Adrenal gland (tissue), 12 donors: Measurements from ENCODE around the gene LRIG2. TPM values are rescaled to one million over a fixed set of nuclear protein-coding genes. Genes with fewer than 3 reads are reported as not detected.

Source experiments
- DNase-seq, 7 donors: peaks; one replicate each; pipeline ENCODE4 v3.0.0-alpha.2; 2019 to 2020
- H3K27ac ChIP-seq, 5 donors: fragments of 200-600 bp; sonication (generic) in 4 of 5; 1 replicate in 3 of 5; 2 replicates in 2 of 5; pipeline versions ENCODE4 v1.5.1 to v1.8.0; 2016 to 2020; ENCODE audit warnings: mild to moderate bottlenecking in 1 of 5
- H3K27me3 ChIP-seq: fragments of 200-600 bp; 2 replicates; pipeline ENCODE4 v1.8.0; 2021
- H3K36me3 ChIP-seq, 2 donors: fragments of 200-600 bp; replicated peaks in 1 of 2; 1 replicate in 1 of 2; 2 replicates in 1 of 2; pipeline versions ENCODE4 v1.5.1 to v1.8.0; 2018 to 2022
- H3K4me1 ChIP-seq, 2 donors: fragments of 200-600 bp; replicated peaks in 1 of 2; 1 replicate in 1 of 2; 2 replicates in 1 of 2; pipeline versions ENCODE4 v1.5.1 to v1.8.0; 2018 to 2021
- H3K4me3 ChIP-seq, 4 donors: fragments of 200-600 bp; sonication (generic) in 3 of 4; one replicate each; pipeline ENCODE4 v1.5.1; 2016 to 2018
- H3K9me3 ChIP-seq, 3 donors: fragments of 200-600 bp; sonication (generic) in 1 of 3; replicated peaks in 1 of 3; 1 replicate in 2 of 3; 2 replicates in 1 of 3; pipeline versions ENCODE4 v1.5.1 to v1.8.0; 2016 to 2021
- POLR2A ChIP-seq, 2 donors: fragments of 450-650 bp; IDR thresholded peaks; one replicate each; pipeline ENCODE4 v1.6.1; 2017; ENCODE audit warnings: antibody characterized with exemption in 2 of 2, mild to moderate bottlenecking in 2 of 2, moderate library complexity in 1 of 2
- WGBS, 4 donors: extraction: QIAGEN DNeasy Blood & Tissue Kit in 2 of 4; methylation state at CpG; one replicate each; pipeline versions ENCODE4 v1.1.5 to v1.1.7; 2013 to 2017; 5-methylcytosine and 5-hydroxymethylcytosine counted together
- intact Hi-C, 2 donors: fragments of 100-400 bp; cut with DNase I; formaldehyde crosslinking; loops; one replicate each; pipeline versions ENCODE4 v1.14.1 to v1.15.0; 2022 to 2023
- polyA plus RNA-seq, 3 donors: library from polyadenylated mRNA; stranded (reverse); fragments of 200-250 nt in 2 of 3; fragments of 350-450 nt in 1 of 3; fragmentation: Illumina TruSeq in 1 of 3; extraction: RNeasy Lipid Tissue Mini Kit (QIAGEN cat#74804) in 1 of 3; gene quantifications; one replicate each; pipeline ENCODE4 v1.2.3, GENCODE V29; 2013 to 2014
- total RNA-seq, 9 donors: library from RNA; depleted of rRNA in 4 of 9; stranded (reverse); fragments of >200 nt in 4 of 9; fragments of 120-200 nt in 1 of 9; fragmentation: NEBNext Ultra II Directional in 1 of 9; extraction: Animal tissue kit (Norgen Biotek cat#: 25700) in 1 of 9; gene quantifications; one replicate each; pipeline versions ENCODE4 v1.1.0 to v1.2.4, GENCODE V29; 2013 to 2023
- TF ChIP-seq, protein P1 (sequence below), 6 experiments: fragments of 450-650 bp in 4 of 6; fragments of 200-600 bp in 2 of 6; sonication (generic) in 1 of 6; IDR thresholded peaks; 1 replicate in 5 of 6; 2 replicates in 1 of 6; pipeline versions ENCODE4 v1.5.1 to v1.8.0; 2016 to 2021; ENCODE audit warnings: antibody characterized with exemption in 6 of 6, mild to moderate bottlenecking in 2 of 6, moderate library complexity in 1 of 6
- donor health status: healthy with polysubstance abuse.
- donor health status: Bipolar disorder and iron deficiency.
- donor health status: DM: yes; HTN: yes; CAD: no.
- donor health status: DM: no; HTN: no; CAD: no.
- donor health status: DM: no; HTN: no; CAD: no.
- donor health status: DM: yes; HTN: yes; CAD: no.

LRIG2 gene
- total and polyA plus RNA-seq, 12 donors: 3.5 to 117 (median 10.6) TPM

DNA sequence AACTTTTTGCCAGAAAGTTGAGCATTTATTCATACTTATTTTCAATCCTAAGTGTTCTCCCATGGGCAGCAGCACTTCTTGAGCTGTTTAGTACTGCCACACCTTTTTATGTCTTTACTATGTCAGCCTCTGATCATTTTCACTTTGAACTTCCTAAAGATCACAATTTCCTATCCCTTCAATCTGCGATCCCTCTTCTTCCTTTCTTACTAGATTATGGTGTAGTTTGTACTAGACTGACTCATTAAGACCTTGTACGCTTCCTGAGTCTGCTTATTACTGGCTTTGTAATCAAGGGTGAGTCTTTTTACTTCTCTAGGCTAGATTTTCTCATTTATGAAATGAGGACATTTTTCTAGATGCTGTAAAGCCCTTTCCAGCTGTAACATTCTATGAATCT is 55.1 kb downstream of the LRIG2 start:
- no peaks in the 10 kb centered on the region for H3K27me3 ChIP-seq
- intact Hi-C loops: no loop called here
- WGBS, 4 donors: 60 to 71% (median 66%) methylated on average over 2 of the region's 2 CpGs
- TF ChIP-seq, protein P1, sequence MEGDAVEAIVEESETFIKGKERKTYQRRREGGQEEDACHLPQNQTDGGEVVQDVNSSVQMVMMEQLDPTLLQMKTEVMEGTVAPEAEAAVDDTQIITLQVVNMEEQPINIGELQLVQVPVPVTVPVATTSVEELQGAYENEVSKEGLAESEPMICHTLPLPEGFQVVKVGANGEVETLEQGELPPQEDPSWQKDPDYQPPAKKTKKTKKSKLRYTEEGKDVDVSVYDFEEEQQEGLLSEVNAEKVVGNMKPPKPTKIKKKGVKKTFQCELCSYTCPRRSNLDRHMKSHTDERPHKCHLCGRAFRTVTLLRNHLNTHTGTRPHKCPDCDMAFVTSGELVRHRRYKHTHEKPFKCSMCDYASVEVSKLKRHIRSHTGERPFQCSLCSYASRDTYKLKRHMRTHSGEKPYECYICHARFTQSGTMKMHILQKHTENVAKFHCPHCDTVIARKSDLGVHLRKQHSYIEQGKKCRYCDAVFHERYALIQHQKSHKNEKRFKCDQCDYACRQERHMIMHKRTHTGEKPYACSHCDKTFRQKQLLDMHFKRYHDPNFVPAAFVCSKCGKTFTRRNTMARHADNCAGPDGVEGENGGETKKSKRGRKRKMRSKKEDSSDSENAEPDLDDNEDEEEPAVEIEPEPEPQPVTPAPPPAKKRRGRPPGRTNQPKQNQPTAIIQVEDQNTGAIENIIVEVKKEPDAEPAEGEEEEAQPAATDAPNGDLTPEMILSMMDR (IDR thresholded peaks at IDR 0.05): no peak
- TF ChIP-seq POLR2A (IDR thresholded peaks at IDR 0.05): no peak
- no peaks in the 10 kb centered on the region for H3K9me3 ChIP-seq
- peaks cover 6 to 21% of the 10 kb centered on the region in 2 donors for H3K4me1 ChIP-seq
- H3K36me3 ChIP-seq: peaks cover 0 to 26% of the 10 kb centered on the region in 2 donors
- no peak for DNase-seq
- no peak overlapping the region for H3K4me3 ChIP-seq
- no peak overlapping the region for H3K27ac ChIP-seq

DNA sequence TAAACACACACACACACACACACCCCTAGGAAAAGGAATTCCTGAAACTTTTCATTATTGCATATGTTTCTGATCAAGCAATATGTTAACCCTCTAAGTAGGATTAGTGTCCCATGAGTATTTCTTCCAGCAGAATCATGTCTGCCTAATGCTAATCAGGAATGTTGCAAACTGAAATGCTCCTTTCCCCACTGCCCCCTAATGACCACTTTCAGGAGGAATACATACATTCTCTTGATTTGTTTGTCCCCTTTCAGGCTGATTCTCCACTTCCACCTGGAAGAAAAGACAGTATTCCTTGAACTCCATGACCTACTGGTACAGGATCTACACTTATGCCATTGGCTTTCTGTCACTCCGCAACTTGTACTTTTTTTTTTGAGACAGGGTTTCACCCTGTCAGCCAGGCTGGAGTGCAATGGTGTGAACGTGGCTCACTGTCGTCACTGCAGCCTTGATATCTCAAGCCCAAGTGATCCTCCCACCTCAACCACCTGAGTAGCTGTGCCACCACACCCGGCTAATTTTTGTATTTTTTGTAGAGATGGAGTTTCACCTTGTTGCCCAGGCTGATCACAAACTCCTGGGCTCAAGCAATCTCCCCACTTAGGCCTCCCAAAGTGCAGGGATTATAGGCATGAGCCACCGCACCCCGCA is 56.7 kb downstream of the LRIG2 start:
- H3K4me3 ChIP-seq: no peak overlapping the region
- peaks cover 0 to 13% of the 10 kb centered on the region in 2 donors for H3K36me3 ChIP-seq
- intact Hi-C loops: no loop called here
- no peak for DNase-seq
- H3K4me1 ChIP-seq: peaks cover 0 to 10% of the 10 kb centered on the region in 2 donors
- no peaks in the 10 kb centered on the region for H3K27me3 ChIP-seq
- WGBS, 4 donors: 95 to 99% (median 96%) methylated on average over 6 of the region's 6 CpGs
- no peaks in the 10 kb centered on the region for H3K9me3 ChIP-seq
- TF ChIP-seq, protein P1 (IDR thresholded peaks at IDR 0.05): no peak
- TF ChIP-seq POLR2A (IDR thresholded peaks at IDR 0.05): no peak
- no peak overlapping the region for H3K27ac ChIP-seq

DNA sequence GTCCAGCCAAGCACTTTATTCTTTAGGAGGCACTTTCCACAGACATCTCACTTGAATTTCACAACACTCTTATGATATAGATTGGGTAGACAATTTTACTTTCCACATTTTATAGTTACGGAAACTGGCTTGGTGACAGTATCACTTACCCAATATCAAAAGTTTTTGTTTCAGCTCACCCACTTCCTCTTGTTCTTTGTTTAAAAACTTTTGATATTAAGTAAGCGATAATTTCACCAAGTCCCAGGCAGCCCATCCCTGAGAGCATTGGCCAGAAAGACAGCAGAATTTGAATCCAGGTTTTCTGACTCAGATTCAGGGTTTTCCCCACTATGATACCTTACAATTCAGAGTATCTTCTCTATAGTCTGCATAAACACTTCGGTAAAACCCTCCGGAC is 60.0 kb downstream of the LRIG2 start:
- Histone ChIP-seq H3K9me3 (no peaks in the 10 kb centered on the region), H3K27ac (no peak overlapping the region), H3K4me3 (no peak overlapping the region), H3K27me3 (no peaks in the 10 kb centered on the region), H3K4me1 (no peaks in the 10 kb centered on the region), H3K36me3 (no peaks in the 10 kb centered on the region)
- no peak for TF ChIP-seq POLR2A (IDR thresholded peaks at IDR 0.05)
- TF ChIP-seq, protein P1 (IDR thresholded peaks at IDR 0.05): no peak
- intact Hi-C loops: no loop called here
- DNase-seq: no peak
- 87 to 91% (median 88%) methylated on average over 4 of the region's 4 CpGs for WGBS, 4 donors

DNA sequence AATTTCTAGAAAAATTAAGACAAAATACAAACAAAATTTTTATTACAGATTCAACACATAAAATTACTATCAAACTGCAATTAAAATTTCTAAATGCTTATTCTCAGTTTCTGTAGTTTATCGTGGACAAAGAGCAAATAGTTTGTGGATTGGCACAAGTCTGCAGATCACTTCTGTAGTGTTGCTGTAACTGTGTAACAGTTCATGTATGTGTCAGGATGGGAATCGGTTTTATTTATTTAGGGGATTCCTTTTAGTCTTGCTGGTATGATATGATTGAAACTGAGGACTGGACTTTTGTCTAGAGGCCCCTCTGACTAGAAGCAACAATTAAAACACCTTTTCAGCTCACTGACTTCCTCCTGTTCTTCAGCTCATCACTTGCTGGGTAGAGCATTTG is 60.8 kb downstream of the LRIG2 start:
- intact Hi-C loops: no loop called here
- Histone ChIP-seq H3K9me3 (no peaks in the 10 kb centered on the region), H3K36me3 (no peaks in the 10 kb centered on the region), H3K4me3 (no peak overlapping the region), H3K27ac (no peak overlapping the region), H3K4me1 (no peaks in the 10 kb centered on the region), H3K27me3 (no peaks in the 10 kb centered on the region)
- TF ChIP-seq POLR2A (IDR thresholded peaks at IDR 0.05): no peak
- TF ChIP-seq, protein P1 (IDR thresholded peaks at IDR 0.05): no peak
- WGBS, 4 donors: 69 to 78% (median 71%) methylated on average over 2 of the region's 2 CpGs
- DNase-seq: no peak
